Activated T-cell treated with anti-CD3 and anti-CD28 coated beads, Interleukin-2, amount 50 U/mL, for 4 hours (primary cell): ENCODE measurements around the gene CRIP3. TPM values are rescaled to one million over a fixed set of nuclear protein-coding genes. Genes with fewer than 3 reads are reported as not detected.
A peak's percentile ranks its signal among the peaks of the same experiment; 100 is the strongest.

Experiments
- ATAC-seq, 2 donors: fragments of 200-7000 bp; cut with Tn5 transposase; one replicate each; pipeline ENCODE4 v1.10.0; 2021
- DNase-seq: peaks from one replicate; pipeline ENCODE4 v3.0.0-alpha.2; 2020
- H3K27me3 Mint-ChIP-seq: one replicate; pipeline ENCODE4 v1.8.0; 2021; ENCODE audit warnings: low read depth, mixed read lengths
- H3K36me3 Mint-ChIP-seq: one replicate; pipeline ENCODE4 v1.8.0; 2022; ENCODE audit warnings: mixed read lengths; ENCODE audit not compliant: insufficient read depth
- H3K4me1 Mint-ChIP-seq: one replicate; pipeline ENCODE4 v1.8.0; 2021; ENCODE audit warnings: low read depth, mixed read lengths
- H3K4me3 Mint-ChIP-seq: one replicate; pipeline ENCODE4 v1.8.0; 2021; ENCODE audit warnings: mild to moderate bottlenecking, moderate library complexity, mixed read lengths
- H3K9me3 Mint-ChIP-seq: one replicate; pipeline ENCODE4 v1.8.0; 2021; ENCODE audit warnings: mixed read lengths
- total RNA-seq, 3 donors: library from RNA; stranded (reverse); gene quantifications; one replicate each; pipeline ENCODE4 v1.2.1, GENCODE V29; 2021

CRIP3 gene
- total RNA-seq, 3 donors from 2014 or later, result 0.52 TPM; not detected in 2

DNA sequence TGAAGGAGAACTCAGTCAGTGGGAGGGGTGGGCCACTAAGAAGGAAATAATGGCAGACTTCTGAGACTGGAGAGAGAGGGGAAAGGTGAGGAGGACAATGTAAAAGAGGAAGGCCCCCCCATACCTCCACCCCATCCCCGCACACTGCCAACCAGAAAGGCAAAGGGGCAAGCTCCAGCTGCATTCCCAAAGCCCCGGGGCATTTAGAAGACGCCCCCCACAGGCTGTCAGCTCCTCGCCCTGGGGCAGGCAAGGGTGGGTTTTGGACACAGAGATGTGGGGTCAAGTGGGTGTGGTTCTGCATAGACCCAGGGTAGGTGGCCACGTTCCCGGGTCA is 31.4 kb downstream of the CRIP3 start:
- no peaks in the 10 kb centered on the region for H3K9me3 Mint-ChIP-seq
- DNase-seq (no peak), ATAC-seq (no peak)
- H3K27me3 Mint-ChIP-seq, result peaks cover 26% of the 10 kb centered on the region
- no peak overlapping the region for H3K4me3 Mint-ChIP-seq
- H3K4me1 Mint-ChIP-seq, result peaks cover 7% of the 10 kb centered on the region
- no peaks in the 10 kb centered on the region for H3K36me3 Mint-ChIP-seq

DNA sequence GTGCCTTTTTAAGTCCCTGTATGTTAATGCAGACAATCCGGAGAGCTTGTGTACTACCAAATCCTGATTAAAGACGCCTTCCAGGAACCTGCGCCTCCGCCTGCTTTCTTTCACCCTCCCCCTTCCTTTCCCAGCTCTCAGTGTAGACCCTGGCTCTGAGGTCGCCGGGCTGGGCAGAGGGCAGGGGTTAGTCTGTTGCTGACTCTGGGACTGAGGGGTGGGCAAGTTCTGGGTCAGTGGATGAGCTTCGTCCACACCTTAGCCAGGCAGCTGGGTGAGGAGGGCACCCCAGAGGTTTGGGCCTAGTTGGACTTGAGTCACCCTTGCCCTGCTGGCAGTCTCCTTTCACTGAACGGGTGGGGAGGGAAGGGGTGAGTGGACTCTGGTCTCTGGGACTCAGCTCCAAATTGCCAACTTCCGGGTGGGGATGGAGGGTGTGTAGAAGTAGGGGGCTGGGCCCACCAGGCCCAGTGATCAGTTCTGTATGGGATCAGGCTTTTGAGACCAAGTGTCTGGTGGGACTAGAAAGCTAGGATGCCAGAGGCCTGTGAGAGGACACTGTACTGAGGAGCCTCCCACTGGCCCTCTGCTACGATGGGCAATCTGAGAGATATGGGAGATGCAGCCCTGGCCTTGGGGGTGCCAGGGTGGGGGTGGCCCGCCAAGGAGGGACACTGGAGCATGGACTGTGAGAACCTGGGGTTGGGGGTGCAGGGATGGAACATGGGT is 31.9 kb downstream of the CRIP3 start:
- Mint-ChIP-seq H3K9me3 (no peaks in the 10 kb centered on the region), H3K36me3 (no peaks in the 10 kb centered on the region), H3K27me3 (peaks cover 24% of the 10 kb centered on the region), H3K4me3 (peak overlapping the region; percentile 76), H3K4me1 (peaks cover 7% of the 10 kb centered on the region)
- DNase-seq, result no peak
- ATAC-seq, result no peak

DNA sequence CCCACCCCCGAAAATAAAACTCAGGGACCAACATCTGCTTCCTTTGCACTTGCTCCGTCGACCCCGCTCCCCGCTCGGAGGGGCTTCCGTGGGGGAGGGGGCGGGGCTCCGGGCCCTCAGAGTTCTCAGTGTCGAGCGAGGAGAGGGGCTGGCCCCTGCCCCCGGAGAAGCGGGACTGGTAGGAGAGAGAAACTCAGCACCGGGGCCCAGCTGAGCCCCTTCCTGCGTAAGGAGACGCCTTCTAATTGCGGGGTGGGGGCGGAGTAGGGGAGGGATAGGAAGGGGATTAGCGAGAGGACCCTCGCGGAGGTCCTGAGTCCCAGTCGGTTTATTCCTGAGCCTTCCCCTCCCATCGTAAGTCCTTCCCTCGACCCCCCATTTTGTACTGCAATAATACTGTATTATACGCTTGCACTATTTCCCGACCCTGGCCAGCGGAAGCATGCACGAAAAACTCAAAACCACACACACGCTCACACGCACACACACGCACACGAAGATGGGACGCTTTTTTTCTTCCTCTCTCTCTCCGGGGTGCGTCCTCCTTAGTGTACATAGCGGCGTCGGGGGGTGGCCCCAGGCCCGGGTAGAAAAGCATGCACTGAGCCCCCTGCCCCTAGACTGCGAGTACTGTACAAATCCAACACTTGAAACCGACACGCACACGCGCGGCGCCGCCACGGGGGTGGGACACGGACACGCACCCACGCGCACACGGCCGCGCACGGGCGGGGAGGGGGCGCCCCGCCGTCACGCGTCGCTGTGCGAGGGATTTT is 32.6 kb downstream of the CRIP3 start:
- ATAC-seq (peak; percentile 45 to 53), DNase-seq (no peak)
- no peaks in the 10 kb centered on the region for H3K9me3 Mint-ChIP-seq
- no peaks in the 10 kb centered on the region for H3K36me3 Mint-ChIP-seq
- H3K4me3 Mint-ChIP-seq, result peak overlapping the region; percentile 76
- peaks cover 7% of the 10 kb centered on the region for H3K4me1 Mint-ChIP-seq
- peaks cover 18% of the 10 kb centered on the region for H3K27me3 Mint-ChIP-seq

DNA sequence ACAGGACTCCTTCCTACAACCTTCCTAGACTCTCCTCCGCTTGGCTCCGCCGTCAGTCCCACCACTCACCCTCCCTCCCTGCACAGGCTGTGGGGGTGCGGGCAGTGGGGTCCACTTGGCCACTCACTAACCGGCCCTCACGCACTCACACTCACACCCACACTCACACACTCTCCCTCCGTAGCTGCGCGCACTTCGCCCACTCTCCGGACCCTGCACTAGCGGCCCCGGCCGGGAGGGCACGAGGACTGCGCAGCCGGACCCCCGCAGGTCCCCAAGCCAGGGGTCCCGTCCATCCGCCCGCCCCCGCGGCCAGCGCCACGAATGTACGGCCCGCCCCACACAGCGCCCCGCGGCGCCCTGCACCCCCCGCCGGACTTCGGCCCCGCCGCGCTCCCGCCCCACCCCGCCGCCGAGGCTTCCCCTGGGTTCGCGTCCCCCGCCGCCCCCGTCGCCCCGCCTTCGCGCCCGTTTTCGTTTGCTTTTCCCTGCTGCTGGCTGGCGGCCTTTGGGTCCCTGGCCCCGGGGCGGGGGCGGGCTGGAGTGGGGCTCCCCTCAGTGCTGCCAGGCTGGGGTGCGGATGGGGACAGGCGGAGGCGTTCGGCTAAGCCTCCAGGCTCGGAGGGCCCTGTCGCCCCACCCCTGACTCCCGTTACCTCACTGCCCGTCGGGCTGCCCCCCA is 33.6 kb downstream of the CRIP3 start:
- ATAC-seq (peak; percentile 55), DNase-seq (peak; percentile 31)
- Mint-ChIP-seq H3K4me1 (peaks cover 9% of the 10 kb centered on the region), H3K36me3 (no peaks in the 10 kb centered on the region), H3K9me3 (no peaks in the 10 kb centered on the region), H3K27me3 (peaks cover 14% of the 10 kb centered on the region), H3K4me3 (peak overlapping the region; percentile 72)

DNA sequence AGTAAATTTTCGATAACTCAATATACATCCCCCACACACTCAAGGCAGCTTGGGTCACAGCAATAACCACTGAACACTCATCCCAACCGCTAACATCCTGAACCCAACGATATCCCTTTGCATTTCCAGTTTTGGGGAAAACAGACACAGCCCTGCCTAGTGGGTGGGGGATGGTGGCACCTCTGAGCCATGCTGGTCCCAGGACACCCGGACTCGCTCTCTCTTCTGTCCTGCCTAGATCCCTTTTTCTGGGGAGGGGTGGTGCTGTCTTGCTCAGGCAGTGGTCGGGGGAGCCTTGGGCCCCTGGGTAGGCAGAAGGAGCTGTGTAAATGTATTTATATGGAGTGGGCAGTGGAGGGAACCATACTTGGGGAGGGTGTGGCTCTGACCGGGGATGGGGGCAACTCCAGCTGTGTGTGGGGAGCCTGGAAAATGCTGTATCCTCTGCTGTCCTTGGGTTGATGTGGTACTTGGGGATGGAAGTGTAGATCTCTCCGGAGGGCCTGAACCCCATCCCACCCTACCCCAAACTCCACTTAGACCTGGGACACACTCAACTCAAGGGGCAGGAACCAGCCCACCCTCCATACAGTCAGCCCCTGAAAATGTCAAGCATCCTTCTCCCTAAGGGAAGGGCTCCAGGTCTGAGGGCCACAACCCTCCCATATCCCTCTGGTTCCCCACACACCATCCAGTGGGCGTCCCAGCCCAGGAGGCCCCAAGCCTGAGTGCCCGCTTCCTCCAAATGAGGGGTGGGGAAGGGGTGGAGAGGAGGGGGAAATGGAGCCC is 34.3 kb downstream of the CRIP3 start:
- ATAC-seq, result no peak
- H3K4me3 Mint-ChIP-seq, result peak overlapping the region; percentile 69
- H3K27me3 Mint-ChIP-seq, result peaks cover 14% of the 10 kb centered on the region
- no peaks in the 10 kb centered on the region for H3K9me3 Mint-ChIP-seq
- no peak for DNase-seq
- peaks cover 11% of the 10 kb centered on the region for H3K4me1 Mint-ChIP-seq
- H3K36me3 Mint-ChIP-seq, result no peaks in the 10 kb centered on the region

DNA sequence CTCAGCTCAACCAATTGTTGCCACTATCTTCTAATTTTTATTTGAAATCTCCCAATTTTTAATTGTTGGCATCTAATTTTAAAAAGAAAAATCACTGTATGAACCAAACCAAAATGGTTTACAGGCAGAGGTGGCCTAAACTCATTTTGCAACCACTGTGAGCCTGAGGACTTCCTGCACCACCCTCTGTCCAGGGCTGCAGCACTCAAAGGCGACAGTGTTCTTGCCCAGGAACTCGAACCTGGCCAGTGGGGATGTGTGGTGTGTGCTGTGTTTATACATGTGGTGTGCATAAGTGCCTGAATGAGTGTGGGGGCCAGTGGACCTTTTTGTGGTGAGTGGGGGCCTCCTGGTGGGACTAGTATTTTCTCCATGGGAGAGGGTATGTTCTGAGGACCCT is 34.9 kb downstream of the CRIP3 start:
- H3K36me3 Mint-ChIP-seq, result no peaks in the 10 kb centered on the region
- ATAC-seq (no peak), DNase-seq (no peak)
- H3K4me1 Mint-ChIP-seq, result peaks cover 16% of the 10 kb centered on the region
- H3K9me3 Mint-ChIP-seq, result no peaks in the 10 kb centered on the region
- H3K27me3 Mint-ChIP-seq, result peaks cover 19% of the 10 kb centered on the region
- no peak overlapping the region for H3K4me3 Mint-ChIP-seq

DNA sequence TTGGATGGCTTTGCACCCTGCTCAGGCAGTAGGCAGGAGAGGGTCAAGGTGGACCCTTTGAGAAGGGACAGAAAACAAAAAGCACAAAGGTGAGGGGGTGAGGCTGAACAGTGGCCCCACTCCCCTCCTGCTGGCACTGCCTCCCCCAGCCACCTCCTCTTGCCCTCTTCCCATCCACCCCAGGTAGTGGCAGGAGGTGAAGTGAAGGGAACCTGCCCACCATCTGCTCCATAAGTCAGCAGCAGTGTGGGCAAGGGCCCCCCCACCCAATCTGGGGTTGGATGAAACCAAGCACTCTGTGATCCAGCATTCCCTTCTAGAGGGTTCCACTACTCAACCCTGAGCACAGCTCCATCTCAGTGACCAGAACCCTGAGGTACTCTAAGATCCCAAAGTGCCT is 36.7 kb downstream of the CRIP3 start:
- ATAC-seq (no peak), DNase-seq (no peak)
- Mint-ChIP-seq H3K4me3 (no peak overlapping the region), H3K4me1 (peaks cover 17% of the 10 kb centered on the region), H3K27me3 (peaks cover 15% of the 10 kb centered on the region), H3K36me3 (no peaks in the 10 kb centered on the region), H3K9me3 (no peaks in the 10 kb centered on the region)

DNA sequence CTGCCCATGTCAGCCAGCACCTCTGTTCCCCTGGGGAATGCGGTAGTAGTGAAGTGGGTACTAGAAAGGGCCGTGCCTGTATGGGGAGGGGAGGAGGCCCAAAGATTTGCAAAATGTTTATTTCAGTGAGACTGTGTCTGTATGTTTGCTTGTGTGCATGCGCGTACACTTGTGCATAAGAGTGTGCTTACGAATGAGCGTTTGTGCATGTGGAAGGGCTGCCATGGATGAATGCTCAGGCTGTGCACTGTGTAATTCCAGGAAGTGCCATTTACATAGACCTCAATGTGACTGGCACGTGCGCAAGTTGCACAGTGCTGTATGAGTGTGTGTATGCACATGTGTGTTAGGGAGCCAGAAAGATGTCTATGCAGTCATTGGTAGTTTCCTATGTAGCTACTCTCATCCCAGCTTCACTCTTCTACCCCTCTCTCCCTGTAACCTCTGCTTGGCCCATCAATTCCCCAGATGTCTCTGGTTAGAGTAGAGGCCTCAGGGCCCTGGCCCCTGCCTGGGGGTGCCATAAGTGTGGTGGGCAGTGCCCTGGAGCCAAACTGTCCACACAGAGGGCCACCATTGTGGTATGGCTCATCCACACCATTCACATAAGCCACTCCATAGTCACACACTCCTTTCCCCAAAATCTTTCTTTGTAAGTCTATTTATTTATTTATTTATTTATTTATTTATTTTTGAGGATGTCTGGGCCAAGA is 37.4 kb downstream of the CRIP3 start:
- Mint-ChIP-seq H3K4me1 (peaks cover 15% of the 10 kb centered on the region), H3K27me3 (peaks cover 14% of the 10 kb centered on the region)

DNA sequence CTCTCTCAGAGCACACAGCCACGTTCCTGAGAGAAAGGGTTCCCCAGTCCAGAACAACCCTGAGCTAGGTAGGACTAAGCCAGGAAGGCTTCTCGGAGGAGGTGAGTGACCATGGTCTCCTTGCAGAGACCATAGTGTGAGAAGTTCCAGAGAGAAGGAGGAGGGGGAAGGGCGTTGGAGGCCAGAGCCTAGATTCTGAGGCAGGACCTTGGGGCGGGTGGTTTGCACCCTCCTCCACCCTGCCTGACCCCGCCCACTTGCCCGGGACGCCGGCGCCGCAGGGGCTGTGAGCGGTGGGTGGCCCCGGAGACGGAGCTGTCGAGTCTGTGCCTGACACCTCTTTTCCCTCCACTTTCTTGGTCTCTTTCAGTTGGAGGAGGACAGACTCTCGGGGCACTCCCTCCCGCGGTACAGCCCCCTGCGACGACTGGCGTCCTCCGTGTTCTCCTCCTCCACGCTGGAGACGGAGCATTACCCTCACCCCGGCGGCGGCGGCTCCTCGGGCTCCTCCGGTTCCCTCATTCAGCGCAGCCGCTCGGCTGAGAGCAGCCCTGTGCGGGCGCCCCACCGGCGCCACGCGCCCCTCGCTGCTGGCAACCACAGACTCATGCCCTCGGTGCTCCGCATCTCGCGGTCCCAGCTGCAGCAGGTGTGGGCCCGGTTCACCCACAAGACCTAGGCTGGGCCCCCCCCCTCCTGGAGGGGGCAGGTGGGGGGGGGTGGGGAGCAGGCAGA is 39.2 kb downstream of the CRIP3 start:
- no peaks in the 10 kb centered on the region for H3K36me3 Mint-ChIP-seq
- H3K27me3 Mint-ChIP-seq, result peaks cover 11% of the 10 kb centered on the region
- no peaks in the 10 kb centered on the region for H3K9me3 Mint-ChIP-seq
- peak overlapping the region; percentile 70 for H3K4me3 Mint-ChIP-seq
- H3K4me1 Mint-ChIP-seq, result peaks cover 10% of the 10 kb centered on the region
- ATAC-seq (peak; percentile 75 to 77), DNase-seq (peak; percentile 42)

More for the DNA sequence above, 37.4 kb downstream of the CRIP3 start:
- Mint-ChIP-seq H3K9me3 (no peaks in the 10 kb centered on the region), H3K36me3 (no peaks in the 10 kb centered on the region), H3K4me3 (no peak overlapping the region)
- no peak for ATAC-seq
- DNase-seq, result no peak

DNA sequence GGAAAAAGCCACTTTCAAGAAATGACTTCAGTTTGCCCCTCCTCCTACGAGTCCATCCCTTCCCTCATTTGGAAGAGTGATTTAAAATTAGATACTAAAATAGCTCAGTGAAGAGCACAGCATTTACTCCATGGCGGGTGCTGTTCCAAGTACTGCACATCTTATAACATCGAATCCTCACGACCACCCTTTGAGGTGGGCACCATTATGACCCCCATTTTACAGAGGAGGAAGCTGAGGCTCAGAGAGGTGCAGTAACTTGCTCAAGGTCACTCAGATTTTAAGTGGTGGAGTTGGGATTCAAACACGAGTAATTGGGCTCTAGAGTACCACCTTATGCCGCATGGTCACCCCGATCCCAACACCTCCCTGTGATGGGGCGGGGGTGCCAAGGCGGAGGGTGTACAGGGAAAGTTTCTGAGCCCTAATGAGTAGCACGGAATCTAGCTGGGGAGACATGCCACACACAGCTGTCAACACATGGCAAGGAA is 39.8 kb downstream of the CRIP3 start:
- peaks cover 11% of the 10 kb centered on the region for H3K27me3 Mint-ChIP-seq
- ATAC-seq (no peak), DNase-seq (no peak)
- H3K36me3 Mint-ChIP-seq, result no peaks in the 10 kb centered on the region
- H3K9me3 Mint-ChIP-seq, result no peaks in the 10 kb centered on the region
- peak overlapping the region; percentile 70 for H3K4me3 Mint-ChIP-seq
- H3K4me1 Mint-ChIP-seq, result peaks cover 10% of the 10 kb centered on the region

DNA sequence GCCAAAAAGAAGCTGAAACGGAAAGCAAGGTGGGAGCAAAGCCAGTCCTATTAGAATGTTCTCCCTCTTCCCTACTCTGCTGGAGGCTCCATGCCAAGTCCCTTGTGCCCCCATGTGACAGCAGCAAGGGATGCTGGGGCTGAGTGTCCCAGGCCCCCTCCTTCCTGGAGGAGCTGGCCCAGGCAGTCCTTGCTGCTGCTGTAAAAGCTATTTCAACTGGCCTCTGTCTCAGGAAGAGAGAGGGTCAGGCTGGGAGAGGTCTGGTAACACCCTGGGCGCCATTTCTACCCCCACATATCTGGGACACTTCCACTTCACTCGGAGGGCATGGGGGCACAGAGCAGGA is 40.3 kb downstream of the CRIP3 start:
- peaks cover 10% of the 10 kb centered on the region for H3K4me1 Mint-ChIP-seq
- DNase-seq (no peak), ATAC-seq (no peak)
- peaks cover 11% of the 10 kb centered on the region for H3K27me3 Mint-ChIP-seq
- H3K9me3 Mint-ChIP-seq, result no peaks in the 10 kb centered on the region
- no peak overlapping the region for H3K4me3 Mint-ChIP-seq
- no peaks in the 10 kb centered on the region for H3K36me3 Mint-ChIP-seq

DNA sequence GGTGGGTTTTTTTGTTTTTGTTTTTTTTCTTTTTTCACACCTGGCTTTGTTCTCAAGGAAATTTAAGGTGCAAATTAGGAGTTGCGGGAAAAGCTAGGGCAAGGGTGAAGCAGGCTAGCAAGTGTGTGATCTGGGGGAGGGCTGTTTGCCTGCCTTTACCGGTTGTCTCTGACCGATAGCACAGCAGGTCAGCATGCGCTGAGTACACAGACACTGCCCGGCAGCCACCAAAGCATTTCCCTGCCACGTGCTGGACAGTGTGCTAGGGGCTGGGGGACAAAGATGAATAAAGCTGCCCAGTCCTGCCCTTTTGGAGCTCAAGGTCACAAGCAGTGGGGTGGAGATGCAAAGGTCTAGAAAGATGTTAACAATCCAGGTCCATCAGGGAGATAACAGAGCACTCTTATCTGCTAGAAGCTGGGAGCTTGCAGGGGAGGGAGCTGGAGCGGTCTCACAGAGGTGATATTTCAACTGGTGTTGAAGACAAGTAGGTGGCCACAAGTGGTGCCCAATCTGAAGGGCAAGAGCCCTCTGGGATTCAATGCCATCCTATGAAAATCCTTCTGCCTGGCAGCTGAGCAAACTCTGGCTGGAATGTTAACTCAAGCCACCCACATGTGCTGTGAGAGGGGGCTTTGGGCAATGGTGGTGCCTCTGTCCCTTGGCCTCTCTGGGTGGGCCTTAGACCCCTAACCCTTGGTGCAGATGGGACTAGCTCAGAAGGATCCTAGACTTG is 40.8 kb downstream of the CRIP3 start:
- DNase-seq (no peak), ATAC-seq (no peak)
- H3K36me3 Mint-ChIP-seq, result no peaks in the 10 kb centered on the region
- H3K4me3 Mint-ChIP-seq, result no peak overlapping the region
- H3K27me3 Mint-ChIP-seq, result peaks cover 11% of the 10 kb centered on the region
- no peaks in the 10 kb centered on the region for H3K9me3 Mint-ChIP-seq
- H3K4me1 Mint-ChIP-seq, result peaks cover 10% of the 10 kb centered on the region
